ENCODE measurements around the gene CD99. TPM values are rescaled to one million over a fixed set of nuclear protein-coding genes. Genes with fewer than 3 reads are reported as not detected.
A peak's percentile ranks its signal among the peaks of the same experiment; 100 is the strongest.
"Not testable (repeated sequence)": the region's sequence is repeated elsewhere in the genome, so short reads cannot be mapped to it uniquely, and the experiment has no call there.

The CD99 gene
- total RNA-seq, 1 donor from 2014 or later = 268 TPM

DNA sequence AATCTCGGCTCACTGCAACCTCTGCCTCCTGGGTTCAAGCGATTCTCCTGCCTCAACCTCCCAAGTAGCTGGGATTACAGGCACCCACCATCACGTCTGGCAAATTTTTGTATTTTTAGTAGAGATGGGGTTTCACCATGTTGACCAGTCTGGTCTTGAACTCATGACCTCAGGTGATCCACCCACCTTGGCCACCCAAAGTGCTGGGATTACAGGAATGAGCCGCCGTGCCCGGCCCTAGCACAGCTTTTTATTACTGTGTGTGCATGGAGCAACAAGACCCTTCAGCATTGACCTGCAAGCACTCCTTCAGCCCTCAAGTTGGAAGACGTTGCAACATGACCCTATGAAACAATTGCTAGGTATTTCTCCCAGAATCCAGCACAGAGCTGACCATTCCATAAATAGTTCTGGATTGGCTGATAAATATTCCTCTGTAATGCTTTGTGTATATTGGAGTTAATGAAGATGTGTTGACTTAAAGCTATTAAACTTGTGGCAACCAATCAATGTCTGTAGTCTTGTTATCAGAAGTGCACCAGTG, 15.4 kb upstream of the CD99 start:
- not testable (repeated sequence) for DNase-seq (ENCODE audit: low spot score)

DNA sequence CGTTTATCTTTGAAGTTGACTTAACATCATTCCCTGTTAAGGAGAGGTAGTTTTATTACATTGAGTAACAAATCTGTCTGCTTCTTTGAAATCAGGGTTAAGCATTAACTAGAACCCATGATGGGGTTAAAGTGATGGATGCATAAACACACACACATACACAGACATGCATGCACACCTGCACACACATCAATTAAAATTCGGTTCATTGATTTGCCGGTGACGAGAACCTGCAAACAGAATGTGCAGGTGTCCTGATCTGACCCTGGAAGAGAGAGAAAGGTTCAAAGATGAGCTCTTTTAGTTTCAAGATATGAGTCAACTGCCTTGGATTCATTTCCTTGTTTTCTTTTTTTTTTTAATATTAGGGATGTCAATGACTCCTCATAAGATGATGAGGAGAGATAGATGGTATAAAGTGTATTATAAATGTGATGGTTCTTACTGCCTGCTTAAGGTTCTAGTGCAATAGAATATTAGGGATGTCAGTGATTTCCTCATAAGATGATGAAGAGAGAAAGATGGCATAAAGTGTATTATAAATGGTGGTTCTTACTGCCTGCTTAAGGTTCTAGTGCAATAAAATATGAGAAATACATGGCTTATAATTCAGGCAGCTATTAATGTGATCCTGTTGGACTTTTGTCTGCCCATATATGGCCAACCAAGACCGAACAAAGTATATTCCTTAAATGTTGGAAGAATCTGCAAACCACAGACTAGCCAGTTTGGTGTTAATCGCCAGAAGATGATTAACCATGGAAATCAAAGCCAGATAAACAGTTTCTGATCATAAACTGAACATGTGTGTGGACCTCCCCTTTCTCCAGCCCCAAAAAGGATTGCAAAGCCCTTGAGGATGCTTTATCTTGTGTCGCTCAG, 14.1 kb upstream of the CD99 start:
- no peak for DNase-seq (ENCODE audit: low spot score)

DNA sequence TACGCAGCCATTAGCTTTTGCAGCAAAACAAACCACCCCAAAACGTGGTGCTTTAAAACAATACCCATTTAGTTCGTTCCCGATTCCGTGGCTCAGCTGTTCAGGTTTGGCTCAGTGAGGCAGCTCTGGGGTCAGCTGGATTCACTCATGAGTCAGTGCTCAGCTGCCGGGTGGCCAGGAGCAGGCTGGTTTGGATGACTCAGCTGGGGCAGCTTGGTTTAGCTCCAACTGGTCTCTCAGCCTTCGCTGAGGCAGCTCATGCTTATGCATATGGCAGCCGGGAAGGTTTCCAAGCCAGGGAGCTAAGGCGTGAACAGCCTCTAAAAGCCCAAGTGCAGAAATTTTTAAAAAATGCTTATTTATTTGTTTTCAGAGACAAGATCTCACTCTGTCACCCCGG, 13.3 kb upstream of the CD99 start:
- peak; percentile 91 for DNase-seq (ENCODE audit: low spot score)

DNA sequence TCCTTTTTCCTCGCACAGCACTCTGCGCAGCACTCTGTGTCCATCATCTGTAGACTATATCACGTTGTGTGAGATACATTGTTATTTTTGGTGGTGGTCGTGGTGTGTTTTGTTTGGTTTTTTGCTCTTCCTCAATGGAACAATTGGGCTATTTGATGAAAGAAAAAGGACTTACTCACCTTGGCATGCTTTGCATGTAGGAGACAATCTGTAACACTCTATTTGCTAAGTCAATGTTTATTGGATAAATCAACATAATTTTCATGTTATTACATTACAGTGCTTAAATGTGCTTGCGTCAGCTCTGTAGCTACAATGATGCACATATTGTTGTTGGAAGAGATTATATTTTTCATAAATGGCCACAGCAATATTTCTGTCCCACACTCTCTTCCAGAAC, 12.5 kb upstream of the CD99 start:
- no peak for DNase-seq (ENCODE audit: low spot score)

DNA sequence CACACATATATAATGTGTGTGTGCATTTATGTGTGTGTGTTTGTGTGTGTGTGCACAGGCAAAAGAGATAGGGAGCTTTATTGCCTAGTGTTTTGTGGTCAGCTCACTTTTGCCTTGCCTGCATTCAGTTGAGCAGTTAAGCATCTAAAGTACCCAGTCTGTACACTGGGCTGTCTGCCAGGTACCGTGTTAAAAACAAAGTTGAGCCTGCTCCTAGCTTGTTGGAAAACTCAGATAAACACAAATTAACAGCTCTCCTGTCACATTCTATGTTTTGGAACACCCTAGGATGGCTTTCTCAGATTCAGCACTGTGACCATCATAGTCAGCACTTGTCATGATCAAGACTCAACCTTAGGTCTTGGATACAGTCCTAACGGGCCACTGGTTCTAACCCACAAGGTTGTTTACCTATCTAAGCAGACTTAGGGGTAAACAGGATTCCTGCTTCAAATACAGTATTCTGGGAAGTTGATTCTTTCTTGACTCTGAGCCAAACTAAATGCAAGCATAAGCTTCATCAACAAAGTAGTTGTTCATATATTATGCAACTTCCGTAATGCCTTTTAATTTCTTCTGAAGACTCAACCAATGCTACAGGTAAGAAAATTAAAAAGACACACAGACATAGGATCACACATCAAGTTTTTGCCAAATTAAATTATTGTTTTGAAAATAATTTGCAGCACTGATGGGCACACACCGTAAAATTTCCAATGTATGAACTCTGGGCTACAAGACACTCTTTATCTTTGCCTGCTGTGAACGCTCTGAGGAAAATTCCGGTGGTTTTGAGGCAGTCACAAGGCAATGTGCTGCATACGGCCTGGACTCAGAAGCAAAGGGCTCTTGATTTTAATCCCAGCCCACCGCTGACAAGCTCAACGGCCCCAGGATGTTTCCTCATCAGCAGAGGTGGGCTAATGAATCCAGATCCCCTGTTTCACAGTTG, 11.3 kb upstream of the CD99 start:
- no peak for DNase-seq (ENCODE audit: low spot score)

DNA sequence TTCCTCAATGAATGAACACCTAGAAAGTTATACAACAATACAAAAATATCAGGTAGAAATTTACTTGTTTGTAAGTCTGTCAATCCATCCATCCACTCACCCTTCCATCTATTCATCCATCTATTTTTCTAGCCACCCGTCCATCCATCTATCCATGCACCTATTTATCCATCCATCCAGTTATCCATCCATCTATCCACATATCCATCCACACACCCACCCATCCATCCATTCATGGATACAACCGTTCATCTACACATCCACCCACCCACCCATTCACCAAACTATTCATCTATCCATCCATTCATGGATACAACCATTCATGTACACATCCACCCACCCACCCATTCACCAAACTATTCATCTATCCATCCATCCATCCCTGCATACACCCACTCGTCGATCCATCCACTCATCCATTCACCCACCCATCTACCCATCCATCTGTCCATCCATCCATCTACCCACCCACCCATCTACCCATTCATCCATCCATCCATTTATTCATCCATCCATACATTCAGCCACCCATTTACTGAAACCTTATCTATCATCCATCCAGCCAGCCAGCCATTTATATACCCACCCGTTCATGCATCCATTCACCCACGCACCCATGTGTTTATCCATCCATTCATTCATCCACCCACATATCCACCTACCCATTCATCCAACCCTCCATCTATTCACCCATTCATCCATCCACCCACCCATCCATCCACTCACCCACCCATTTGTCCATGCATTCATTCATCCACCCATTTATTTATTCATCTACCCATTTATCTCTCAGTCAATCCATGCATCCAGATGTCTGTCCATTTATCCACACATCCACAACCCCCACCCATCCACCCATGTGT, 10.4 kb upstream of the CD99 start:
- DNase-seq (ENCODE audit: low spot score) = no peak

DNA sequence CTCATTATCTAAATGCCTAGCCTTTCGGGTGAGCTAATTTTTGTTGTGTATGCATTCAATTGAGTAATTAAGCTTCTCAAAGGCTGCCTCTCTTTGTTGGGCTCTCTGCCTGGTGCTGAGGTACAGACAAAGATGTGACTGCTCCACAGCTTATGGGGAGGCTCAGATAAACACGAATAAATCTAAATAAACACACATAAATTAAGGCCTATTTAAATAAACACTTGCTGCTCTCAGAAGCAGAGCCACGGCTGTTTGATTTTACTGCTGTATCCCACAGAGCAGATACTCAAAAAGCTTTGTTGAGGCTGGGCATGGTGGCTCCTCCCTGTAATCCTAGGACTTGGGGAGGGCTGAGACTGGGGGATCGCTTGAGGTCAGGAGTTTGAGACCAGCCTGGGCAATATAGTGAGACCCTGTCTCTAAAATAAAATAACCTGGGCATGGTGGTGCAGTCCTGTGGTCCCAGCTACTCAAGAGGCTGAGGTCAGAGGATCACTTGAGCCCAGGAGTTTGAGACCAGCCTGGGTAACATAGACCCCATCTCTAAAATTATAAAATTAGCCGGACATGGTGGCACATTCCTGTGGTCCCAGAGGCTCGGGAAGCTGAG, 8.4 kb upstream of the CD99 start:
- no peak for DNase-seq (ENCODE audit: low spot score)

DNA sequence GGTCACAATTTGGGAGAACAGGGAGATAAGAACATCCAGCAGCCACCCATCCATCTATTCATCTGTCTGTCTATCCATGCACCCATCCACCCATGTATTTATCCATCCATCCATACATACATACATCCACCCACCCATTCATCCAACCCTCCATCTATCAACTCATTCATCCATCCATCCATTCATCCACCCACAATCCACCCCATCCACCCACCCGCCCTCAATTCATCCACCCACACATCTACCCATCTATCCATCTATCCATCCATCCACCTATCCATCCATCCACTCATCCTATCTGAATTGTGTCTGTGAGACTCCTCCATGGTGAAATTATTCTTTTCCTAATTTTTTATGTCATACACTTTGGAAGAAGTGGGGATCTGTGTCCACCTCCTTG, 6.8 kb upstream of the CD99 start:
- DNase-seq (ENCODE audit: low spot score) = no peak

DNA sequence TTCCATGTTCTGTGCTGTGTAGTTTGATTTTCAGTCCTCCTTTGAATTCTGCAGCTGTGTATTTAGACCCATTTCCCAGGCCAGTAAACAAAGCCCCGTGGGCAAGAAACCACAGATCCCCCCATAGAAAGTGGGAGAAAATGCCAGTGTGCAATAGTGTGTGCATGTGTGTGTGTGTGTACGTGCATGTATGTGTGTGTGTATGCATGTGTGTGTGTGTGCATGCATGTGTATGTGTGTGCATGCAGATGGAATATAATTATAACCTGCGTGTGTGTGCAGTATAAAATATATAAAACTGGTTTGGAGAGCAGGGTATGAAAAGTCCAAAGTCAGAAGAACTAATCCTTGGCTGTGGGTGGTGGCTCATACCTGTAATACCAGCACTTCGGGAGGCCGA, 5.2 kb upstream of the CD99 start:
- DNase-seq (ENCODE audit: low spot score) = no peak

DNA sequence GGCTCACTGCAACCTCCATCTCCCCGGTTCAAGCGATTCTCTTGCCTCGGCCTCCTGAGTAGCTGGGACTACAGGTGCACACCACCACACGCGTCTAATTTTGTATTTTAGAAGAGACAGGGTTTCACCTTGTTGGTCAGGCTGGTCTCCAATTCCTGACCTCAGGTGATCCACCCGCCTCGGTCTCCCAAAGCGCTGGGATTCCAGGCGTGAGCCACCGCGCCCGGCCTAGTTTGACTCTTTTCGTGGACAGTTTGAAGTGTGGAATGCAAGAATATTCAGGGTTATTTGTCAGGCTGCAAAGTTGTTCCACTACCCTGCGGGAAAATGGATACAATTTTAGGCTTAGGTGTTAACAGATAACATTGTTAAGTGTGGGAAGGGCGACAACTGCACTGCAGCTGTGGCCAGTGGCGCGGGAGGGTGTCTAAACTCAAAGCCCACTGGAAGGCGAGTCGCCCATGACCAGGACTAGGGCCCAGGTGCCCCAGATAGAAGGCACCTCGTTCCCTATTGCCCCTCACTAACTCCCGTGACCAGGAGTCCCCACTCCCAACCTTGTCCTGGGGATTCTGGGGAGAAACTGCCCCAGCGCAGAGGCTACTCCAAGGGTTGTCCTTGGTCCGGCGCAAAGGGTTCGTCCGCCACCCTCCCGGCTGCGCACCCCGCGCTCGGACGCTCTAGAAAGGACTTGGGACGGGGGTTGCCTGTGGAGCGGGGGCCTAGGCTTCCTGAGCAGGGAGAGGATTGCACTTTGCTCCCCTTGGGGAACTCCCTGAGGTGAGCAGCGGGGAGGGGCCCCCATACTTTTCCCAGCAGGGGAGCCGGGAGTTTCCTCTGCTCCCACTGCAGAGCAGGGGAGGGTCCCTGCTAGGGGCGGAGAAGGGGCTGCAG, 1.1 kb upstream of the CD99 start:
- DNase-seq (ENCODE audit: low spot score) = no peak

DNA sequence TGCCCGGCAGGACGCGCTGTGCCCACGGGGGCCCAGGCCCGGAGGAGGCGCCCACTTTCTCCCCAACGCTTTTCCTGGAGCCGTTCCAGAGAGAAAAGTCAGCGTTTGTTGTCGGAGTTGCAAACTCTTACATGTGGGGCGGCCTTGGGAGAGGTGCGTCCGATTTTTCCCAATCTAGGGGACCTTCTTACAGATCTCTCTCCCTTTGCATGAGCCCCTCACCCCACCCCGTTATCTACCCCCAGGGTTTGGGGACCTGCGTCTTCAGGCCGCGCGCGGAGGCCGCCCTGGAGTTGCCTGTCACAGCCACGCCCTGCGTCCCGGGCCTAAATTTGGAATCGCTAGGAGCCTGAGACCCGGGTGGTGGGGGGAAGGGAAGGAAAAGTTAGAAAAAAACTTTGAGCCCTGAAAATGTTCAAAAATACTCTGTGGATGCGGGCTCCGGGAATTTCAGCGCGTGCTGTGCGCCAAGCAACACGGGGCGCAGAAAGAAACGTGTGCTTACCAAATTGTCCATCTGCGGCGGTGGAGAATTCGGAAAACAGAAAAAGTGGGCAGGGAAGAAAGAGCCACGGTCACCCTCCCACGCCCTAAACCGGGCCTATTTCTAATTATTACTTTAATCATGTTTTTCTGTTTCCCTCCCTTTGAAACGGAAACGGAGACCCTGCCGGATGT, 587 bp downstream of the CD99 start:
- no peak for DNase-seq (ENCODE audit: low spot score)

DNA sequence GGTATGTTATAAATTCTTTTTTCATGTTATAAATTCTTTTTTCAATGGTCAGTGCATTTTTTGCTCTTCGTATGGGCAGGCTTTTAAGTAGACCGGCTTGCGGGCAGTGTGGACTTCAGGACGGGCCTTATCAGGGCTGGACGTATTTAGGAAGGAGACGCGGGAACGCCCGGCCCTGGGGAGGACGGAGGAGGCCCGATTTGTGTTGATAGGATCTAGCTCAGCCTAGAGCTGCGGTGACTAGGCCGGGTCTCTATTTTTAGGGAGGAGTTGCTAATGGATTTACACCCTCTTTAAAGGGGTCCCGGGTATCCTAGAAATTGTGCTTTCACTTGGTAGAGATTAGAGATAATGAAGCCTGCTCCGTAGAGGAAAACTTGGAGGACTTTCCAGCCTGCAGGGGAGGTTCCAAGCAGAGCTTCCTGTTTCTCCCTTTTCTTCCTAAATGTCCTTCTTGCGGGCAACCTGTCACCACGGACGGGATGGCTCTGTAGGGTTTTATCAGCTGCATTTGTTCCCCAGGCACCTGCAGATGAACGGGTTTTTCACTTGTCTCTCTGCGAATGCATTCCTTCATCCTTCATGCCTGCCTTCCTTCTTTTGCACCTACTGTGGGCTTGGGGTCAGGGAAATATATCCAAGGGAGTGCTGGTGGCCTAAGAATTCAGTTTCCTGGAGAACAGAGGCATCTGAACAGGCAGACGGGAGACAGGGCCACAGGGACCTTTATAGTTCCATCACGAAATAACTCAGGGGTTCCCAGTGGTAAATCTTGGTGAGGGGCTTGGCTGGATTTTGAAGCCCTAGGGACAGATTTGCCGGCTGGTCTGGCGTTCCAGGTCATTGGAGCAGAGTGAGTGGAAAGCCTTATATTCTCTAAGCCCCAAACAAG, 1.4 kb downstream of the CD99 start:
- no peak for DNase-seq (ENCODE audit: low spot score)

DNA sequence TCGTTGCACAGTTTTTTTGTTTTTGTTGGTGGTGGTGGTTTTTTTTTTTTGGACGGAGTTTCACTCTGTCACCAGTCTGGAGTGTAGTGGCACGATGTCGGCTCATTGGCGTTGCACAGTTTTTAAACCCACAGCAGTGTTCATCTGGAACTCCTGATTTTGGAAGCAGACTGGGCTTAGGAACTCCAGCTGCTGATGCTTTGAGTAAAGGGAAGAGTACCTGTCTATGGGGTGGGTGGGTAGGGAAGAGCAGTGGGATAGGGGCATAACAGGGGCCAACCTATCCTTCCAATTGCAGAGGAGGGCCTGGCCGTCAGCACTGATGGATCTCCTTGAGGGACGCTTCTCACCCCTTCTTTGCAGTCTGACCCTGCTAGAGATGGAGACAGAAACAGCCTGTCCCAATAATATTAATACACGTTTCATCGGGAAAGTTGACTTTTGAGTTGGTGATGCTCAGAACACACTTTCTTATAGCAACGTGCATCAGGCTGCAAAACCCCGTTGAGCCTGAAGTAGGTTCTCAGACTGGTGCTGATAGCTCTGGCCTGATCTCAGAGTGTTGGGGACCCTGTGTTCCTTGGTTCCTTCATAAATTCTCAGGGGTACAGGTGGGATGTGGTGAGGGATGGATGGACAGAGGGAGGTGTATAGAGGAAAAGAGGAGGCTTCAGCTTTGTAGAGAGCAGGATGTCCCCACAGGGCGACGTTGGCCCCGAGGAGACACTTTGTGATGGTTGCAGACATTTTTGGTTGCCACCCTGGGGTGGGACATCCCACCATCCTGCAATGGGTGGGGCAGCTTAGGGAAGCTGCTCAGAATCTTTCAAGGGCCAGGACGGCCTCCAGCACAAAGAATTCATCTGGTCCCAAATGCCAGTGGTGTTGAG, 2.3 kb downstream of the CD99 start:
- no peak for DNase-seq (ENCODE audit: low spot score)

DNA sequence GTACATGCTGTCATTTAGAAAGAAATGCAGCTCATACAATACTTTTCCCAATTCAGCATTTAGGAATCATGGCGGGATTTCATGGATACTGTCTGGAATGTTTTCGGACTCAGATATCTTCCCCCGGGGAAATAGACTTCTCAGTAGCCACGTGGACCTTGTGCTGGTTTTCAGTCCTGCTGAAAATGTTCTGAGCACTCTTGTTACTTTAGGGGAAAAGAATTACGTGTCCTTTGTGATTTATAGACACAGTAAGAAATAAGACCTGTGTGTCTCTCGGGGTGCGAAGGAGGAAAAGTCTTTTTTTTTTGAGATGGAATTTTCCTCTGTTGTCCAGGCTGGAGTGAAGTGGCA, 3.8 kb downstream of the CD99 start:
- no peak for DNase-seq (ENCODE audit: low spot score)

DNA sequence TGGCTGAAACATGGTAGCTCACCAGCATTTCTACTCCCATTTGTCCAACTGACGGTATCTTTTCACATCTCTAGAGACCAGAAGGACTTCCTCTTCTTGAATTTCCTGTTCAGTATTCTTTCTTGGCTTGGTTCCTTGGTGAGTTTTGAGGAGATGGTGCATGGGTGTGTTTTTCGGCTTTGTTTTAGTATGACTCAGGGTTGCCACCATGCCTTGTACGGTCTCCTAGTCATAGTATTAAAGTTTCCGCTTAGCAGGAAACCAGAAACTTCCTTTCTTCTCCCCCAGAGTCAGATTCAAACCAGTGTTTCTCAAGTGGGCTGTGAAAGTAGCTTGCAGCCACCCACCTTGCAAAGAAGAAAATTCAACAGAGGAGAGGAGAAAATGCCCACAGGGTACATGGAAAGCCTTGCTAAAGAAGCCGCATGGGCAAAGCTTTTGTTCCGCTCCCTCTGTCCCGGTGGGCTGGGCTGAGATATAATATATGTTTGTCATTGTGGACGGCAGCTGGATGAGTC, 5.7 kb downstream of the CD99 start:
- no peak for DNase-seq (ENCODE audit: low spot score)

DNA sequence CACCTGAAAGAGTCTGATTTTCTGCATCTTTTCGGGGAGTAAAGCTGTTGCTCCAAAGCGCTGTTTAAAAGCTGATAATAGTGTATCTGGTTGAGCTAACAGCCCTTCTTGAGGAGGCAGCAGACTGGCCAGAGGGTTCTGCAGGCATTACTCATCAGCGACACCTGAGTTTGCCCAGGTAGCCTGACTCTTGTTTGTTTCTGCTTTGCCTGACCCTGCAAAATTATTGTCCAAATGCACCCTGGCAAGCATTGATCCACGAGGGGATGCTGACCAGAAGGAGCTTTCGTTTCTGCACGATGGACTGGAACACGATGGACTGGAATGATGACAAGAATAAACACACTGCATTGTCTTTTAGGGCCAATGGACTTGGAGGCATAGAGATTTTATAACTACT, 6.2 kb downstream of the CD99 start:
- no peak for DNase-seq (ENCODE audit: low spot score)

DNA sequence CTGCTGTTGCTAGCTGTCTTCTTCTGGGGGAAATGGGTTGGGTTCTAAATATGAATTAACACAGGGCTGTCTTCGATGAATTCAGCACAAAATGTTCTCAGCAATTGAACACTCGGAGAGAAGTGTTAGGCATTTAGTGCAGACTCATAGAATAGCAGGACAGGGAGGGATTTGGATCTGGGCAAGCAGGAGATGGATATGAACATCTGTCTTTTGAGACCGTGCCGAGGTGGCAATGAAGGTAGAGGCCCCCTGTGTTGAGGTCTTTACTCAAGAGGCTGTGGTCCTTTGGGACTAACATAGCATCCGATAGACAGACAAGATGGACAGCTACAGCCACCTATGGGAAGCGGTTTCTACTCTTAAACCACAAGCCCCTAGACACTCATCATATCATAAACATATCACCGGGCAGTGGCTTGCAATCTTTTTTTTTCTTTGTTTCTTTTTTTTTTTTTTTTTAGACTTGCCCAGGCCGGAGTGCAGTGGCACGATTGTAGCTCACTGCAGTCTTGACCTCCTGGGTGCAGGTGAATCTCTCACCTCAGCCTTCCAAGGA, 6.7 kb downstream of the CD99 start:
- DNase-seq (ENCODE audit: low spot score) = no peak
